Measurements from ENCODE around the gene PTPRD. TPM values are rescaled to one million over a fixed set of nuclear protein-coding genes. Genes with fewer than 3 reads are reported as not detected.

The PTPRD gene
- total RNA-seq, 1 experiment from 2014 or later: 0.02 TPM

GRCh38 chr9:8679371-8679822 lies 1933.4 kb downstream of the PTPRD start:
- RAD21 ChIA-PET (ENCODE audit: low non-redundant PET in 1 of 2, low total read pairs in 2 of 2, uncharacterized antibody in 2 of 2, unreplicated experiment in 2 of 2): no interaction called here
- peaks cover 17 to 23% of the 10 kb centered on the region in 2 experiments; a peak in 2 of 4 replicates for H3K9me3 ChIP-seq (ENCODE audit: control insufficient read depth in 1 of 2, insufficient read depth in 1 of 2, low read depth in 1 of 2, low read length in 2 of 2)
- no peaks in the 10 kb centered on the region for H3K4me1 ChIP-seq (ENCODE audit: control insufficient read depth in 1 of 2, insufficient read depth in 2 of 2, low read length in 2 of 2)
- H3K79me2 ChIP-seq (ENCODE audit: insufficient read depth, low read length): no peaks in the 10 kb centered on the region
- no peaks in the 10 kb centered on the region for H3K36me3 ChIP-seq (ENCODE audit: control insufficient read depth in 1 of 2, insufficient read depth in 2 of 2, low read length in 2 of 2)
- H3K9me2 ChIP-seq (ENCODE audit: insufficient read depth): no peaks in the 10 kb centered on the region
- no peak for ATAC-seq
- no peaks in the 10 kb centered on the region for H4K20me1 ChIP-seq (ENCODE audit: insufficient read depth)
- no peak overlapping the region for H3K4me3 ChIP-seq (replicated peaks in 1 of 2; ENCODE audit: low read depth in 1 of 2, low read length in 2 of 2)
- DNase-seq (ENCODE audit: low read depth, low spot score): no peak
- intact Hi-C loops (cut with micrococcal nuclease): no loop called here
- BruUV-seq (replicated peaks): no TSS peak
- H3K9ac ChIP-seq (ENCODE audit: low read length): no peak overlapping the region
- no peak overlapping the region for H3K27ac ChIP-seq (ENCODE audit: low read depth, low read length)
- no peak overlapping the region for H3K4me2 ChIP-seq (ENCODE audit: low read length)
- POLR2A ChIA-PET: no interaction called here
- CTCF ChIA-PET: no interaction called here
- no peaks in the 10 kb centered on the region for H3K27me3 ChIP-seq (ENCODE audit: insufficient read depth, low read length)
- no peak for TF ChIP-seq ZNF274 (IDR thresholded peaks at IDR 0.05; ENCODE audit: low read depth, low read length)
- no peak for TF ChIP-seq ZBTB33 (IDR thresholded peaks at IDR 0.05; ENCODE audit: extremely low read depth, insufficient replicate concordance, low read length)
- no peak for TF ChIP-seq RAD21 (IDR thresholded peaks at IDR 0.05; ENCODE audit: low read depth)
- no peak for TF ChIP-seq ELF1 (IDR thresholded peaks at IDR 0.05; ENCODE audit: borderline replicate concordance, low read depth)
- no peak for TF ChIP-seq CBX3 (IDR thresholded peaks at IDR 0.05; ENCODE audit: low read depth)
- no peak for TF ChIP-seq EZH2 (IDR thresholded peaks at IDR 0.05)
- no peak for TF ChIP-seq FOSL1 (IDR thresholded peaks at IDR 0.05; ENCODE audit: low read depth)
- no peak for TF ChIP-seq TCF7L2 (IDR thresholded peaks at IDR 0.05; ENCODE audit: borderline replicate concordance, extremely low read depth, insufficient read depth, insufficient read length)
- no peak for TF ChIP-seq ATF3 (IDR thresholded peaks at IDR 0.05)
- no peak for TF ChIP-seq JUND (IDR thresholded peaks at IDR 0.05)
- TF ChIP-seq YY1 (IDR thresholded peaks at IDR 0.05; ENCODE audit: extremely low read depth, insufficient replicate concordance, low read depth, low read length): no peak
- TF ChIP-seq SIN3A (IDR thresholded peaks at IDR 0.05; ENCODE audit: low read depth): no peak
- TF ChIP-seq SP1 (IDR thresholded peaks at IDR 0.05; ENCODE audit: low read depth): no peak
- no peak for TF ChIP-seq EGR1 (IDR thresholded peaks at IDR 0.05; ENCODE audit: low read depth)
- TF ChIP-seq ZFX (IDR thresholded peaks at IDR 0.05): no peak
- no peak for TF ChIP-seq REST (IDR thresholded peaks at IDR 0.05; ENCODE audit: low read depth)
- no peak for TF ChIP-seq MAX (IDR thresholded peaks at IDR 0.05)
- no peak for TF ChIP-seq POLR2A (IDR thresholded peaks at IDR 0.05; ENCODE audit: borderline replicate concordance, extremely low read depth, insufficient read depth, insufficient read length)
- no peak overlapping the region for H2AFZ ChIP-seq (ENCODE audit: low read depth, low read length, poor library complexity, severe bottlenecking)
